Measurements from ENCODE around the gene DLG2.

DNA sequence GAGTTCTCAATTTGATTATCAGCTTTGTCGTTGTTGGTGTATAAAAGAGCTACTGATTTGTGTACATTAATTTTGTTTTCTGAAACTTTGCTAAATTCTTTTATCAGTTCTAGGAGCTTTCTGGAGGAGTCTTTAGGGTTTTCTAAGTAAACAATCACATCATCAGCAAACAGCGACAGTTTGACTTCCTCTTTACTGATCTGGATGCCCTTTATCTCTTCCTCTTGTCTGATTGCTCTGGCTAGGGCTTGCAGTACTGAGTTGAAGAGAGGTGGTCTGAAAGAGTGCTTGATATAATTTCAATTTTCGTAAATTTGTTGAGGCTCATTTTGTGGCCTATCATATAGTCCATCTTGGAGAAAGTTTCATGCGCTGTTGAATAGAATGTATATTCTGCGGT lies 213.0 kb downstream of the DLG2 start:
- TF ChIP-seq, protein P1, sequence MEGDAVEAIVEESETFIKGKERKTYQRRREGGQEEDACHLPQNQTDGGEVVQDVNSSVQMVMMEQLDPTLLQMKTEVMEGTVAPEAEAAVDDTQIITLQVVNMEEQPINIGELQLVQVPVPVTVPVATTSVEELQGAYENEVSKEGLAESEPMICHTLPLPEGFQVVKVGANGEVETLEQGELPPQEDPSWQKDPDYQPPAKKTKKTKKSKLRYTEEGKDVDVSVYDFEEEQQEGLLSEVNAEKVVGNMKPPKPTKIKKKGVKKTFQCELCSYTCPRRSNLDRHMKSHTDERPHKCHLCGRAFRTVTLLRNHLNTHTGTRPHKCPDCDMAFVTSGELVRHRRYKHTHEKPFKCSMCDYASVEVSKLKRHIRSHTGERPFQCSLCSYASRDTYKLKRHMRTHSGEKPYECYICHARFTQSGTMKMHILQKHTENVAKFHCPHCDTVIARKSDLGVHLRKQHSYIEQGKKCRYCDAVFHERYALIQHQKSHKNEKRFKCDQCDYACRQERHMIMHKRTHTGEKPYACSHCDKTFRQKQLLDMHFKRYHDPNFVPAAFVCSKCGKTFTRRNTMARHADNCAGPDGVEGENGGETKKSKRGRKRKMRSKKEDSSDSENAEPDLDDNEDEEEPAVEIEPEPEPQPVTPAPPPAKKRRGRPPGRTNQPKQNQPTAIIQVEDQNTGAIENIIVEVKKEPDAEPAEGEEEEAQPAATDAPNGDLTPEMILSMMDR (conservative IDR thresholded peaks at IDR 0.05; ENCODE audit: low read length), result no peak
- no peak for TF ChIP-seq EZH2phosphoT487 (IDR thresholded peaks at IDR 0.05; ENCODE audit: borderline replicate concordance, low read depth, low read length)
